Right lung (tissue), 5 donors: ENCODE data around the gene NCKAP5. TPM values are rescaled to one million over a fixed set of nuclear protein-coding genes. Genes with fewer than 3 reads are reported as not detected.
"Not testable (repeated sequence)": the region's sequence is repeated elsewhere in the genome, so short reads cannot be mapped to it uniquely, and the experiment has no call there.

Experiments
- DNase-seq, 2 donors: peaks; one replicate each; pipeline ENCODE4 v3.0.0-alpha.2; 2013
- polyA plus RNA-seq, 5 donors: library from polyadenylated mRNA; unstranded; fragments of 120-200 nt; gene quantifications; one replicate each; pipeline versions ENCODE4 v1.2.1 to v1.2.3, GENCODE V29; 2013; ENCODE audit warnings: inconsistent platforms in 1 of 5, low replicate concordance in 1 of 5; ENCODE audit not compliant: insufficient read length in 5 of 5, insufficient read depth in 1 of 5

NCKAP5 gene
- polyA plus RNA-seq, 5 donors = 15.1 to 20.7 (median 15.9) TPM

DNA sequence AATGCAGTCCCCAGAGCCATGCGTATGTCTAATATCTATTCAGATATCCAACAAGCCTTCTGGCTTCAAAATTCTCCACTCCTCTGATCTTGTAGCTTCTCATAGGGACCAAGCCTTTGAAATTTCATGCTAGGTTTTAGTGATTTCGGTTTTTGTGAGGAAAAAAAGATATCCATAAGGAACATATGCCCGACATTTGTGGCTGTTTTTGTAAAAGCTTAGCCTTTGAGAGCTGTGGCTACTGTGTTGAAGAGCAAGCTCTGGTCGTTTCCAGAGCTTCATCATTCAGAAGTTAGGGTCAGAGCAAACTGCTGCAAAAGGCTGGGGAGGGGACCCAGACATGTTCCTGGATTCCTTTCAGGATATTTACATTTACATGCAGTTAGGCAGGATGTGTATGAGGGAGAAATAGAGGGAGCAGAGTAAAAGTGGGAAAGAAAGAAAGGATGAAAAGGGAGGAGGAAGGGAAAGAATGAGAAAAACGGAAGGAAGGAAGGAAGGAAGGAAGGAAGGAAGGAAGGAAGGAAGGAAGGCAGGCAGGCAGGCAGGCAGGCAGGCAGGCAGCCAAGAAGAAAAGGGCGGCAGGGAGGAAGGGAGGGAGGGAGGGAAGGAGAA, 70.2 kb downstream of the NCKAP5 start:
- DNase-seq = no peak

DNA sequence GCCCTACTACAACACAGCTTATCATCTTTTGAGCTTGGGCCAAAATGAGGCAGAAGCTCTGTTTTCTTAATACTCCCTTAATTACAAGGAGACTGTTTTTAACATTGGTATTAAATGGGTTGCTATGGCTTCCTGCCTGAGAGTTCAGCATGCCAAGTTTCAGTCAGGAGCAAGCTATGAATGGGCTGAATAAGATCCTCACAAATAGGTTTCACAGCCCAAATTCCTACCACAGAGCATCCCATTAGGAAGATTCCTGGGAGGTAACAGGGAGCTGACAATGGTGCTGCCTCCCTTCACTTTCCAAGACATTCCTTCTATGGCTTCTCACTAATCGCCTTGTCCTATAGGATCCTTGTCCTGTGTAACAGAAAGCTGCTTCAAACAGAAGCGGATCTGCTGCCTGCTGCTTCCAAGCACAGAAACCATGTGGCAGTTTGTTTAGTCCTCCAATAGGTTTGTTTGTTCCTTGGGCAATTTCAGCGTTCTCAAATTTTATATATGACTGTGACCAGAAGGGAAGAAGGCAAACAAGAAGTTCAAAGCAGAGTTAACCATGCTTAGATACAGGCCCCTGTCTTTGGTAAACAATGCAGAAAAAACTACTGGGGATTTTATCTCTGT, 70.9 kb downstream of the NCKAP5 start:
- DNase-seq = peak; percentile 51 to 56

DNA sequence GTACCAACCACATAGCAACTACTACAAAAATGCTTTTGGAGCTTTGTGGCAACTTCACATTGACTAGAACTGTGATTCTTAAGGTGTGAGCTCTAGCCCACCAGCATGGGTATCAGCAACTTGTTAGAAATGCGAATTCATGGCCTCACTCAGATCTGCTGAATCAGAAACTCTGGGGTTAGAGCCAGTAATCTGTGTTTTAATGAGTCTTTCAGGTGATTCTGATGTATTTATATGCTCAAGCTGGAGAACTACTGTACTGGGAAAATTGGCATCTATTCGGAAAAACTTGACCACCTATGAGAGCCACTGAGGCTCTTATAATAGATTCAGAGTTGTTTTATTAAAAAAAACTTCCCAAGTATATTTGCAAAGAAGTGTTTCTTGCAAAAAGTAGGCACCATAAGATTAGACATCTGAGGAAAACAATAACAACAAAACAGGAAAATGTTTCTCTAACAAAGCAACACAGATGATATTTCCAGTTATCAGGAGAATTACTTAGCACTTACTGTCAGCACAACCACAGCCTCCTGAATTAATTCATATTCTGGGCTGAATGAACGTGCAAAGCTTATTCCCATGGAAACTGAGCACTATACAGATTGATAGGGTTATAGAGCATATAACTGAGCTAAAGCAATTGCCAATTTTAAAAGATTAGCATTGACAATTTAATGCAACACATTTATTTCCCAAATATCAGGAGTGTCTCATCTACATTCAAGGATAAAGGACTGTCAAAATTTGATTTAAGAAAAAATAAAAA, 71.6 kb downstream of the NCKAP5 start:
- no peak for DNase-seq

DNA sequence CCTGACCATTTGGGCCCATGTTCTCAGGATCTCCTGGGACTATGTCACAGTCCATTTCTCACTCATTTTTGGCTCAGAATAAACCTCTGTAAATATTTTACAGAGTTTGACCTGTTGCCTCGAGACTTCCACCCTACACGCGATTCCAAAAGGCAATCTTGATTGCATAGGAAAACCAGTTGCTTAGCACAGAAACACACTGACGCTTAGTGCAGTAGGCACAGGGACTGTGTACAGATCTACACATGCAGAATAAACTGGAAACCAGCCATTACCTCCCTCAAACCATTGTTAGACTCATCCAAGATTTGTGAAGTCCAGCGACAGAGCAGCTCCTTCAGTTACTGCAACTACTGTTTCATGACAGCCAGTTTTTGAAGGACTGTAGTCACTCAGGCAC, 73.0 kb downstream of the NCKAP5 start:
- DNase-seq = no peak

DNA sequence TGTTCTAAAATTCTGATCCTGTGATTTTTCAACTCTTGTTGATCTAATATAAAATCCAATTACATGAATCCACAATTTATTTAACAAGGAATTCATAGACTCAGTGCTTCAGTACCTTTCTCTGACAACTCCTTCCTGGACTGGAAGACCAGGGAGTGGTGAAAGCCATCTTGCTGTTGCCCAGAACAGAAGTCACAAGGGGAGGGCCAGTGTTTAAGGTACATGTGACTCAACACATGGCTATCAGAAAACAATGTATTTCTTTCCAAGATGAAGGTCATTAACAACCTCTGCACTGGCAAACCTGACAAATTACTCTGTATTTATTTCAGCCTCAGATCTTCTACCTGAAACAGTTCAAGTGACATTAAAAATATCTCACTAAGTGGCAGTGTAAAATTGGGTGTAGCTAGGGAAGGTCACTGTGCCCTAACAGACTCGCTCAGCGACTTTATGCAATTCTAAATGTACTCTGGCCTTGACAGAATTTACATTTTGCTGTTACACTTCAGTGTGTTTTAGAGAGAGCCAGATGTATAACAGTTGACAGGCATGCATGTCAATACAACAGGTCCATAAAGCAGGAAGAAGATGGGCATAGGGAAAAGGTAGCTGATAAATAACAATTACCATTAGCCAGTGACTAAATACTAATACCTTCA, 75.4 kb downstream of the NCKAP5 start:
- no peak for DNase-seq

DNA sequence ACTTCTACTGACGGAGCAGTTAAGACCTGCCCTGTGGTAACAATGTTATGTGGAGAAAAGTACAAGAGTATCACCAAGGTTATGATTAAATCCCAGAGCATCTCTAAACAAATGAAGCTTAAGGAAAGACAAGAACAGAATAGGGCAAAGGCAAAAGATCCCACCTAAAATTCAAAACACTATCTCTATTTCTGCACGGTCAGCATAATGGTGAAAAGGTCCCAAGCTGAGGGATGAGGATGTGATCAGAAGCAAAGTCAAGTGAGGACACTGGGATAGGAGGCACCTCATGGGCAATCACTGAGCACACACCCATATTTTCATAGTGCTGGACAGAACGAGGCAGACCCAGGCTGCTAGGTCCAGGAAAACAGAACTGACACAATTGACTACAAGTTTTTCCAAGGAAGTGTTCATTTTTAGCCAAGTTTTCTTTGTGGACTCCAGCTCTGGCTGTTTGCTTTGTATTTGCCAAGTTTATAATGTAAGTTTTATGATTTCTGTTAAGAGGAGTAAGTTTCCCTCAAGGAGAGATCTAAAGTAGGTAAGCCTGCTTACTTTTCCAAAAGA, 77.8 kb downstream of the NCKAP5 start:
- DNase-seq = no peak

DNA sequence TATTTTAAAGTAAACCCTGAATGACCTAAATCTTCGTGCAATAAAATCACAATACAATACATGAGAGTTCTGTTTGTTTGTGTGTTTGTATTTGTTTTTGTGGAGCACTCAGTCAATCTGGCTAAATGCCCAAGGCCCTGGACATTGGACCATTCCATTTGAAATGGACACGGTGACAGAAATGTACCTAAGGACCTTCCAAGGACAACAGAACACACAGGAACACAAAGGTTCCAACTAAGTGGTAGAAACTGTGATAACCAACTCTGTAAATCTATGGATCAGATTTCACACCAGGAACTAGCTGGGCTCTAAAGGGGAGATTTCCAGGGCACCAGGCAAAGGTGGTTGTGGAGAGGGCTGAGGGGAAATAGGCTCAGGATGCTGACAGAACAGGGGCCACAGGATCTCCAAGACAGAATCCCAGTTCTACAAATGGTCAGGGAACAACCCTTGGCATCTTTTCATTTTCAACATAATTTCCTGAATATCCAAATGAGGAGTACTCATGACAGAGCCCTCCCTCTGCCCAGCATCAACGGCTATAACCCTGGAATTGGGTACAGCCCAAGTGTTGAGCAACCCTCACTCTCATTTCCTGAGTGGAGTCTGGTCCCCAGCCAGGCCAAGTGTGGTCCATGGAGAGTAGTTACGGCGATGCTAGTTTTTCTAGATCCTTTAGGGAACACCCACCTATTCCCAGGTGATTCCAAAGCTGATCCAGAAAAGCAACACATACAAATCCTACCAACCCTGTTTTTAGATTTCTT, 78.4 kb downstream of the NCKAP5 start:
- peak; percentile 45 to 58 for DNase-seq

DNA sequence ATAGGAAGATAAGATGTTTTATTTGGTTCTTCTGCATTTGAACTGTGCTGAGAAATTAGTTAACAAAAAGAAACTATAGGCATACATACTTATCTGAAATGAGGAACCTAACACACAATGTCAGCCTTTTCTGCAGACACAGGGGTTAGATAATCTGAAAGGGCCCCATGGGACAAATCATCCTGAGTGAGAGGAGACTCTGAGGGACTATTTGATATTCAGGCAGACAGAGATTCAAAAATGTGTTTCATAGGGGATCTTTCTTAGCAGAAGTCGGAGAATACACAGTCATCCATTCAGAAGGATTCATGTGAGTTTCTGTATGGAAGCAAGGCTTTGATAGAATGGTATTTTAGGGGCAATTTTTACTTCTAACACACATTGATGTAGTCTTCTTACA, 79.1 kb downstream of the NCKAP5 start:
- DNase-seq = no peak

DNA sequence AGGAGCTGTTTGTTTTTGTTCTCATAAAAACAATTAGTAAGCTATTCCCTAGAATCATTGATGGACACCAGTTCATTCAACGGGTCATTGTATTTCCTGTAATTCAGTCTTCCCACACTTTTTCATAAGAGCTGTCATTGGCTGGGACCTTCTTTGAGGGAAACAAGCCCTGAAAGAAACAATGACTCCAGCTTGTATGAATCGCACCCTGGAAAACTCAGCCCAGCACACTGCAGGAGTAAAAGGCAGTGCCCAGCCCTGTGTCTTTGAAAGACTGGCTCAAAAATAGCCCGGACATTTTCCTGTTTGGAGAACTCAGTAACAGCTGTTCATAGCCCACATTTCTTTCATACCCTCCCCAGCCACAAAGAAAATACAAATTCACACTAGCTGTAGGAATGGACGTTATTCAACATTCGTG, 81.5 kb downstream of the NCKAP5 start:
- DNase-seq = no peak

DNA sequence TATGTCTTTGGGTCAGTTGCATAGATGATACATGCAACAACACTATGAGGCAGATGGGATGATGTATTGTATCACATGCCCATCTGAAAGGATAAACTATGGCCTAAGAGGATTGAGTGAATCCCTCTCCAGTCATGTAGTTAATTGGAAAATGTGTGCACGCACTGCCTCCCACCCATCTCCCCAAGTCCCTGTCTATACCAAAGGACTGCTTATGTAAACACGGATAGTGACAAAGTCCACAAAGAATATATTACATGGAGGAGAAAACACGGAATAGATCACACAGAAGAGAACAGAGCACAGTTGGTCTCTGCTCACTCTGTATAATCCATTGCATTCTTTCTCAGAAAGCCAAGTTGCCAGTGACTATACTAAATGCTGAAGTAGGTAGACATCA, 82.4 kb downstream of the NCKAP5 start:
- DNase-seq = no peak

DNA sequence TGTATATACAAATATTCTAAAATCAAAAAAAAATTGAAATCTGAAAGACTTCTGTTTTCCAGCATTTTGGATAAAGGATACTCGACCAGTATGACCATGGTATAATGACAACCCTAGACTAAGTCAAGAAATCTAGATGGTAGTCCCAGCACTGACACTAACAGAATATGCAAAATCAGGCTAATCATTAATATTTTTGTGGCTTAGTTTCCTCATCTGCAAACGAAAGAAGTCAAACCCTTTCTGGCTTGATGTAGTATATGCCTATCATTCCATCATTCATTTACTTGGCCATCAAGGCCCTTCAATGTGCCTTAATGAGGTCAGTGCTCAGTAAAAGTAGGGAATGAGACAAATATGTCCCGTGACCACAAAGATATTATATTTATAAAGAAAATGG, 83.5 kb downstream of the NCKAP5 start:
- no peak for DNase-seq

DNA sequence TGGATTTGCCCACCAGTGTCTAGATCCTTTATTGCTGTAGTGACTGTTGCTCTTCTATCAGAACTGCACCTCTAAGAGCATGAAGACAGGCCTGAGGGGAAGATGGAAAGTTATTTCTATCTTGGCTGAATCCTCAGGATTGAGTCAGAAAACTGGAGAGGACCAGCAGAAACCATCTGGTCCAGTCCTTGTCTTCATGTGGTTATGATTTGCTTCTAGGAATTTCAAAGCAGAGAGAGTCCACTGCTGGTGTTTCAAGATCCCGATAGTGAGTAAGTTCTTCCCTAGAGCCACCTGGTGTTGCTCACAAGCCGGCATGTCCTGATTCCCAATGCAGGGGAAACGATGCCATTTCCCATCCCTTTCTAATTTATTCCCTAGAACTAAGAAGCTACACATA, 84.2 kb downstream of the NCKAP5 start:
- DNase-seq = no peak

DNA sequence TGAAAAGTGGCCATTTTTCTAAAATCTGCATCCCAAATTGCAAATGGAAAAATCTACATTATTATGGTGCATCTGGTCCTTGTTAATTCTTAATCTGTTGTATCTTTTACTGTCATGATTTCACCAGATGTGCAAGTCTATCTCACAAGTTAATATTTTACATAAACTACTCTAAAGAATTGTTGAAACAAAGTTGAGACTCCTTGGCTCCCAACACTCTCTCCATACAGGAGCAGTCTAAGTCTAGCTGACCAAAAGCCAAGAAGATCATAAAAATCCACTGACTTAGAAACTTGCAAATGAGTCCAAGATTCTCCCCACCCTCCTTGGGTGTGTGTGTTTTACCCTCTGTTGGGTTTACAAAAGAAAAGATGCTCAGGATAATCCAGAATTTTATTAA, 85.1 kb downstream of the NCKAP5 start:
- no peak for DNase-seq

DNA sequence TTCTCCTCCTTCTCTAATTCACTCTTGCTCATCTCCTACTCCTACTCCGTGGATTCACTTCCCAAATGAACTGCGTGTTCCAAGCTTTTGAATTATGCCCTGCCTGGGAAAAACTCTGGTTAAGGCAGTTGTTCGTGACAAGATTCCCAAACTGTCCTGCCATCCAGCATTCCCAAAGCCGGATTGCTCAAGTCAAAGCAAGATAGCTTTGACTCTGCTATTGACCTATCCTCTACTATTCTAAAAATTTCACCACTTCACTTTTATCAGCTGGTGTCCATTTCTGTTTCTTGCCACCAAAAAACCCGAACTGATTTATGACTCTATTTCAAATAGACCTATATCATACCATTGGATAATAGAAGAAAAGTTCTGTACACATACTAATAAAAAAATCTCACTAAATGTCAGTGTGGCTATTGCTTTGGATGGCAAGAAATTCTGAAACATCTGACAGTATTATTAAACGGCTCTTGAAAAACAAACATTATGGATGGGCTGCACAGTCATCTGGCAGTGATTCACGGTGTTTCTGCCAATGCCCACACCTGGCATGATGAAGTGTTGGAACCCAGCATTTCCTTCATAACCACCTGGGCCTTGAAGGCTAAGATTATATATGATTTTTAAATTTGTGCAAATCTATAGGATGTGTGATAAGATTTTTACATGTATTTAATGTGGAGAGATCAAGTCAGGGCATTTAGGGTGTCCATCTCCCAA, 87.4 kb downstream of the NCKAP5 start:
- DNase-seq = no peak

DNA sequence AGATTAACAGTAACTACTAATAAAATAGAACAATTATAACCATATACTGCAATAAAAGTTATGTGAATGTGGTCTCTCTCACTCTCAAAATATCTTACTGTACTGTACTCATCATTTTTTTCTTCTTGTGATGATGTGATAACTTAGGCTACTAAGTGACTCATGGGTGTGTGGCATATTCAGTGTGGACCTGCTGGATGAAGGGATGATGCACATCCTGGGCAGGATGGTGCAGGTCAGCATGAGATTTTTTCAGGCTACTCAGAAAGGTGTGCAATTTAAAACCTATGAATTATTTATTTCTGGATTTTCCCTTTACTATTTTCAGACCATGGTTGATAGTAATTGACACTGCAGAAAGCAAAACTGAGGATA, 90.7 kb downstream of the NCKAP5 start:
- no peak for DNase-seq

DNA sequence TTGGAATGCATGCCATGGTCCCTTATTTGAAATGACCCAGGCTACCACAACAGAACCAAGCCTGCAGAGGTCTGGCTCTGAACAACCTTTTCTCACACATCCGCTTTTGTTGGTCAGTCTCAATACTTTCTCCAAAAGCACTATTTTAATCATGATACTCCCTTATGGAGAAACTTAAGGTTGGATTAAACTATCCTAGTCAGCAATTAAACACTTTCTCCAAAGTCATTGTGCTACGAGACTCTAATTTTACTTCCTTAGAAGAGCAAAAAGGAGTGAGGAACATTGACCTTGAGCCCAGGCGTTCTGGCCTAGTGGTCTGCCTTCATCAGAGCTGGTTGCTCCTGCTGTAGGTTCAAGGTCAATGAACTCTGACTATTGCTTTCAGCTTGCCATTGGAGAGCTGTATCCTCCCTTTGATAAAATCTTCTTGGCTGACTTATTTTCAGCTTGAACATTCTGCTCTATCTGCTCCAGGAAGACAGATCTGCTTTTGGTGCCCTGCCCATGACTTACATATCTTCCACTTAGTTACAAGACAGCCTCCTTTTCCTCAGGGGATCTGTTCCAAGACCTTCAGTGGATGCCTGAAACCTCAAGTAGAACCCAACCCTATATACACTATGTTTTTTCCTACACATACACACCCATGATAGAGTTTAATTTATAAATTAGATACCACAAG, 91.2 kb downstream of the NCKAP5 start:
- no peak for DNase-seq

DNA sequence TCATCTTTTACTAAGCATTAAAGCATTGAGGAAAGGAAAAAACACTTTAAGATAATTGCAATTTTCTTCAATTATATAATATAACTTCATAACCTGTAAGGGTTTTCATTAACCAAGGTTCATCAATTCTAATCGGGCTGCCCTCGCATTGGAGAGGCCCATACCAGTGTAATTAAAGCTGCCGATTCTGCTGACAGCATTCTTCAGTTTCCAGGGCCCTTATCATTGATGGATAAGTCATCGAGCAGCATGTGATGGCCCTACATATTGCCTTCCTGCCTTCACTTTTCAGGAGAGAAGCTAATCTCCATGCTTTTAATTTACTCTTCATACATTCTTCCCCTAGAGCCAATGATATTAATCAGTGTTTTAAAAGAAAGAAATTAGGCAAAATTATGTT, 92.0 kb downstream of the NCKAP5 start:
- DNase-seq = no peak

DNA sequence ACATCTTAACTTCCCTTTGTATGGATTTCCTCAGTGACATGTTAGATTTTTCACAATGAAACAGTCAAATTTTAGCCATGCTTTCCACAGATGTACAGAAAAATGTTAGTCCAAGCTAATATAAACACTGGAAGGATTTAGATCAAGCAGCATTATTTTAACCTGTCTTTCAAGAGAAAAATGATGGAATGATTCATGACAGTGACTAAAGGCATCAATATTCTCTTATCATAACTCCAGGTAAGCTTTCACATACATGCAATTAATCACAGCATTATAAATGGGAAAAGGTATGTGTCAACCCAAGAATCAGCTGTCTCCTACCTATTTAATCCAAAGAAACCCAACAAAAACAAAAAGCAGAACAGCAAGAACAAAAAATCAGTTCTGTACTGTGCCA, 92.7 kb downstream of the NCKAP5 start:
- DNase-seq = no peak

DNA sequence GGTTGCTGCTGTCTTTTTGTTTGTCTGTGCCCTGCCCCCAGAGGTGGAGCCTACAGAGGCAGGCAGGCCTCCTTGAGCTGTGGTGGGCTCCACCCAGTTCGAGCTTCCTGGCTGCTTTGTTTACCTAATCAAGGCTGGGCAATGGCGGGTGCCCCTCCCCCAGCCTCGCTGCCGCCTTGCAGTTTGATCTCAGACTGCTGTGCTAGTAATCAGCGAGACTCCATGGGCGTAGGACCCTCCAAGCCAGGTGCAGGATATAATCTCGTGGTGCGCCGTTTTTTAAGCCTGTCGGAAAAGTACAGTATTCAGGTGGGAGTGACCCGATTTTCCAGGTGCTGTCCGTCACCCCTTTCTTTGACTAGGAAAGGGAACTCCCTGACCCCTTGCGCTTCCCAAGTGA, 97.8 kb downstream of the NCKAP5 start:
- not testable (repeated sequence) for DNase-seq

DNA sequence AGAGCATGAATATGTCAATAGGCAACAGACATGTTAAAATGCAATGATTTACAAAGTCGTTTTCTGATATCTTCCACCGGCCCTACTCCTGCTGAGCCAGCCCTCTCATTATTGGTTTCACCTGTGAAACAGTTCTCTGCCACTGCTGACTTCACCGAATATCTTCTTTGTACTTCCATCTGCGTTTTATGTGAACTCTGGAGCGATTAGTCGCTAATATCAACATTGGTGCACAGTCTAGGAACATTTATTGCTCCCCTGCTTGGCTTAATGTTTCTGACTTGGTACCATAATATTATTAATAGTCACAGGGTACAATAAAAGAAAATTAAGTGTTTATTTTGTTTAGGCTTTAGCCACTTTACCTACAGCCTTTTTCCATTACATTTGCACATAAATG, 105.5 kb downstream of the NCKAP5 start:
- DNase-seq = no peak
